ENCODE data around the gene RBM33. TPM values are rescaled to one million over a fixed set of nuclear protein-coding genes. Genes with fewer than 3 reads are reported as not detected.

The RBM33 gene
- total and polyA plus RNA-seq, 9 of the 15 experiments (the other 6 are each of a cell fraction or from before 2014, with no cell fraction given) = 4.4 to 80.7 (median 27.3) TPM

DNA sequence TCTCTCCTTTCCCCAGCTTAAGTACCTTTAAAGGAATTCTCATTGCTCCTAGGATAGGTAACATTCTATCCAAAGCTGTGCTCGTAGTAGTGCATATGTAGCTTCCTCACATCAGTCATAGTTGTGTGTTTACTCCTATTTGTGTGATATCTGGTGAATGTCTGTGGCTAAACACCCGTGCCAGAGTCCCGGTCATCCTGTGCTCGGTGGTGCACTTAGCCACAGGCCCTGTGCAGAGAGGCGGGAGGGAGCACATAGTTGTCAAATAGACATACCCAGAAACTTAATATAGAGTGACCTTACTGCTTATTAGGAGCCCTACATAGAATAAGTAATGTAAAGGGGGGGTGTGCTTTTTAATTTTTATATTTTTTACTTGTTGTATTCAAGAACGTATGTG is 76.6 kb downstream of the RBM33 start:
- WGBS (ENCODE audit: insufficient coverage, low coverage, missing lambda C conversion rate) = 88% methylated on average over 6 of the region's 6 CpGs
- no peaks in the 10 kb centered on the region for H3K27me3 ChIP-seq (ENCODE audit: control insufficient read depth in 2 of 2, insufficient read depth in 2 of 2, low read length in 2 of 2)
- no TSS peak for BruUV-seq (replicated peaks)
- intact Hi-C loops (cut with micrococcal nuclease) (loop anchor here (5.0 kb wide), 1 partner anchor 124 kb away; no protein-coding TSS in a partner anchor), in situ Hi-C loops (cut with MboI) (no loop called here)
- no peak overlapping the region for H2AFZ ChIP-seq (ENCODE audit: low read depth, low read length)
- POLR2A ChIA-PET = interaction anchor here (0.6 to 1.5 kb wide), 3 partner anchors 10 to 365 kb away, joined by 3 read pairs; partner anchors contain the start of gene RBM33
- H3K4me1 ChIP-seq (replicated peaks in 1 of 2; ENCODE audit: control insufficient read depth in 2 of 2, insufficient read depth in 2 of 2, low read length in 2 of 2) = peaks cover 3 to 5% of the 10 kb centered on the region in 2 experiments; a peak in 2 of 5 replicates
- no peak overlapping the region for H3K9ac ChIP-seq (ENCODE audit: insufficient read depth in 1 of 2, low read depth in 2 of 2, low read length in 2 of 2)
- no peak overlapping the region for H3K4me3 ChIP-seq
- ATAC-seq = no peak; the same call in 2 of the 3 replicates
- DNase-seq (ENCODE audit: extremely low read depth in 1 of 4, low spot score in 3 of 4) = no peak
- peaks cover 74% of the 10 kb centered on the region for H3K79me2 ChIP-seq (ENCODE audit: control insufficient read depth, insufficient read depth, low read length)
- no peaks in the 10 kb centered on the region for H3K9me1 ChIP-seq (ENCODE audit: control insufficient read depth, insufficient read depth, low read length)
- H3K4me2 ChIP-seq (ENCODE audit: insufficient read depth, low read length) = no peak overlapping the region
- CTCF ChIA-PET (ENCODE audit: low intra/inter-chr PET ratio) = no interaction called here
- H3K36me3 ChIP-seq (ENCODE audit: control insufficient read depth, insufficient read depth, low read length) = peaks cover 84% of the 10 kb centered on the region
- H3K9me3 ChIP-seq (replicated peaks; ENCODE audit: control insufficient read depth, insufficient read depth, low read depth, low read length) = no peaks in the 10 kb centered on the region
- H4K20me1 ChIP-seq (replicated peaks; ENCODE audit: control insufficient read depth, insufficient read depth, low read length) = no peaks in the 10 kb centered on the region; the same call in 1 of the 2 replicates
- H3K27ac ChIP-seq (ENCODE audit: extremely low read depth, low read depth, low read length) = no peak overlapping the region
- no peak for FAIRE-seq
- no peak for TF ChIP-seq LEF1 (IDR thresholded peaks at IDR 0.05)
- TF ChIP-seq NFE2L1 (tag; IDR thresholded peaks at IDR 0.05; ENCODE audit: borderline replicate concordance, low read depth) = no peak
- no peak for TF ChIP-seq ADNP (tag; IDR thresholded peaks at IDR 0.05)
- TF ChIP-seq TBP (optimal IDR thresholded peaks at IDR 0.05; ENCODE audit: low read depth, low read length) = no peak
- TF ChIP-seq FOSL1 (tag; conservative IDR thresholded peaks at IDR 0.05) = no peak
- no peak for TF ChIP-seq CBX2 (IDR thresholded peaks at IDR 0.05; ENCODE audit: insufficient read depth, low read length, poor library complexity, severe bottlenecking)
- no peak for TF ChIP-seq CBFB (CRISPR knock-in tag; IDR thresholded peaks at IDR 0.05)
- no peak for TF ChIP-seq SIN3A (IDR thresholded peaks at IDR 0.05; ENCODE audit: borderline replicate concordance in 2 of 2, control insufficient read depth in 1 of 2, low read depth in 2 of 2, low read length in 2 of 2)
- no peak for TF ChIP-seq KLF1 (tag; IDR thresholded peaks at IDR 0.05)
- no peak for TF ChIP-seq ZZZ3 (IDR thresholded peaks at IDR 0.05)
- no peak for TF ChIP-seq GATAD2B (IDR thresholded peaks at IDR 0.05; ENCODE audit: borderline replicate concordance)
- no peak for TF ChIP-seq ZBTB11 (CRISPR knock-in tag; IDR thresholded peaks at IDR 0.05)
- TF ChIP-seq HDAC6 (IDR thresholded peaks at IDR 0.05; ENCODE audit: low read depth, low read length) = no peak
- TF ChIP-seq HMG20B (CRISPR knock-in tag; IDR thresholded peaks at IDR 0.05) = no peak
- TF ChIP-seq LARP7 (IDR thresholded peaks at IDR 0.05) = no peak
- TF ChIP-seq FOXA3 (CRISPR knock-in tag; conservative IDR thresholded peaks at IDR 0.05 in 1 of 2, IDR thresholded peaks at IDR 0.05 in 1 of 2) = no peak
- no peak for TF ChIP-seq ZNF143 (CRISPR knock-in tag; IDR thresholded peaks at IDR 0.05)
- no peak for TF ChIP-seq ZNF639 (CRISPR knock-in tag; conservative IDR thresholded peaks at IDR 0.05 in 1 of 2, IDR thresholded peaks at IDR 0.05 in 1 of 2)

Measured in K562 (cell line).